GM18951 (cell line): ENCODE results near the gene PMPCB.

Source experiments
- POLR2A ChIP-seq: IDR thresholded peaks from 4 replicates; pipeline ENCODE4 v1.6.1; 2011; ENCODE audit warnings: mild to moderate bottlenecking; ENCODE audit not compliant: insufficient read length, insufficient read depth; ENCODE audit errors: extremely low read depth
- in situ Hi-C: fragments of 300-500 bp; cut with MboI; formaldehyde crosslinking; loops from one replicate; pipeline ENCODE4 v1.12.0; 2022; ENCODE audit warnings: low sequenced_read_pairs, mixed read lengths, inconsistent platforms; ENCODE audit not compliant: unreplicated experiment

The PMPCB gene

DNA sequence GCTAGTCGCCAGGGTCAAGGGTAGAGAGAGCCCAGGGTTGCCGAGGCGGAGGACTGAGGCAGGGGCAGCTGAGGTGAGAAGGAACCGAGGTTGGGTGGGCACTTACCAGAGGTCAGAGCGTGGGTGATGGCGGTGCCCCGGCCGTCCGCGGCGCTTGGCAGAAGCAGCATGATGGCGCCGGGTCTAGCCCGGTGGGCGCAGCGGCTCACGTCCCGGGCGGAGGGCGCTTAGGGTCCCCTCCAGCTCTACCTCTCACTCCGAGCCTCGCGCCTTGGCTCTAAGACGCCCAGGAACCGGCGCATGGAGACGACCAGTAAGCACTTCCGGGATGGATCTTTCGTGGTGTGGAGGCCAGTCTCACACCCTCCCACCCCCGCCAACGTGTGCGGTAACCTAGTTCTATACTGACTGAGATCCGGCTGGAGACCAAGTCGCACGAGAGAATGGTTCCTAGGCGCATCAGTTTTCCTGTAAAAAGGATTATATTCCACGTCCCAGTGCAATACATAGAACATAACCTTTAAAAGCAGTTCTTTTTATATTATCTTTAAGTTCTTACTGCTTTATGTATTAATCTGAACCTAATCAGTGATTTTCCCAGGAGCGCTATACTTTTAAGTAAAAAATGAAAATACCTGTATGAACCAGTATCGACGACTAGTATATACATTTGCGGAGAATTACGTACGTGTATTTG, 47.4 kb downstream of the PMPCB start, which contains the start of gene DNAJC2:
Gene DNAJC2 (minus strand): TSS at position 315 of the 697 bp plus-strand sequence. CDS start 145 bp downstream, at position 170.
- in situ Hi-C loops, result no loop called here
- TF ChIP-seq POLR2A, result peak; percentile 85

DNA sequence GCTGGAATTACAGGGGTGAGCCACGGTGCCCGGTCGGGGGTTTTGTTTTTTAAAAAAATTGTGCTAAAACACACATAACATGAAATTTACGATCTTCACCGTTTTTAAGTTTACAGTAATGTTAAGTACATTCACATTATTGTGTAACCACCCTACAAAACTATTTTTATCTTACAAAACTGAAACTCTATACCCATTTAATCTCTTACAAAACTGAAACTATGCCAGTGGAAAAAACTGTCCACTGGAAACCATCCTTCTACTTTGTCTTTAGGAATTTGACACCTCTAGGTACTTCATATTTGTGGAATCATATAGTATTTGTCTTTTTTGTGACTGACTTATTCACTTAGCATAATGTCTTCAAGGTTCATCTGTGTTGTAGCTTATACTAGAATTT, 49.2 kb downstream of the PMPCB start:
- no peak for TF ChIP-seq POLR2A
- in situ Hi-C loops, result no loop called here

DNA sequence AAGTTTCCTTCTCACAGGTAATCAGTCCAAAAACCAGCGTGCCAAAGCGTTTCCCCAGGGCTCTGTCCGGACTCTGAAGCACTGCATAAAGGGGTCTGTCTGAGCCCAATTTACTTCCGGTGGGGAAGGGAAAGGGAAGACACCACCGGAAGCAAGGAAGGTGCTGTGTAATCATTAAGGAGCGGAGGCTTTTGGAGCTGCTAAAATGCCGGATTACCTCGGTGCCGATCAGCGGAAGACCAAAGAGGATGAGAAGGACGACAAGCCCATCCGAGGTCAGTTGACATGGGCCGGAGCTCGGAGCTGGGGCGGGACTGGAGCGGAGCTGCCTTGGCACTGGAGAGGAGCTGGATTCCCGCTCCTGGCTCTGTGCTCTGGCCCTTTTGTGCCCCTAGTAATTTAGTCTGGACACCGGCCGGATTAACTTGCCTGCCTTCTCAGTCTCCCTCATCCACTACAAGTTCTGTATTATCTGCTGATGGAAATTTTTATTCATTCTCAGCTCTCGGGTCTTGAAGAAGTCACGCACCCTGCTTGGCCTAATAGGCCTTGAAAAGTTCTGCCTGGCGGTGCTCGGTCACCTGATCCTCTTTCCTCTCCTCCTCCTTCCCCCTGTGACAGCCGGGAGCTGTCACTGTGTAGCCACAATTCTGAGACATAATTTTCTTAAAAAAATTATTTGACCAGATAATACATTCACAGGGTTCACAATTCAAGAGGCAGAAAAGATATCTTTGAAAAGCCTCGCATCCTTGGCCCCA, 50.5 kb downstream of the PMPCB start, which contains the start of gene PSMC2:
Gene PSMC2 (plus strand): TSS at position 137 of the 761 bp plus-strand sequence. CDS start 69 bp downstream, at position 206.
- in situ Hi-C loops, result no loop called here
- peak; percentile 67 for TF ChIP-seq POLR2A

DNA sequence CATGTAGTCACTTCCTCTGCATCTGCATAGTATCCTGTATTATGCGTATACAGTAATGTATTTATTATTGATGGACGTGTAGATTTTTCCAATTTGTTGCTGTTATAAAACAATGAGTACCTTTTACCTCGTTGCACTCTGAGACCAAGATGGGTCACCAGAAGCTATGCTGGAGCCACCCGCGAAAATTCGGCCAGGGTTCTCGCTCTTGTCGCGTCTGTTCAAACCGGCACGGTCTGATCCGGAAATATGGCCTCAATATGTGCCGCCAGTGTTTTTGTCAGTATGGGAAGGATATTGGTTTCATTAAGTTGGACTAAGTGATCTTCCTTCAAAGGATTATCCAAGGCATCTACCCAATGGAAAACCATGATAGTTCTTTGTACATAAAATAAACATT, 51.2 kb downstream of the PMPCB start:
- in situ Hi-C loops, result no loop called here
- TF ChIP-seq POLR2A, result no peak

DNA sequence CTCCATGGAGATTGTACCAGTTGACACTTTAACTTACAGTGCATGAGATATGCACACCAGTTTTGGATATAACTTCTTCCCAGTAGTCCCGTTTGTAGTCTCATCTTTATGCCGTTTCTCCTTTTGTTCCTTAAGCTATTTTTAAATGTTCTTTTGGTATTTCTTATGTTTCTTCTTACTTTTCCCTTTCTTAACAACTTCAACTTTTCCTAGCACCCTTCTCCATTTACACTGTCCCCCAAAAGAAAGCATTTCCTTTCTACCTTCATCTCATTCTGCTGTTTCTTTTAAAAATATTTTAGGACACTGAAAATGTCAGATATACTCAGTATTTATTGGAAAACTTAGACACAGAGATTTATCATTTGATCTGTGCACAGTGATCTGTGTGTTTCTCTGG, 51.7 kb downstream of the PMPCB start:
- no peak for TF ChIP-seq POLR2A

DNA sequence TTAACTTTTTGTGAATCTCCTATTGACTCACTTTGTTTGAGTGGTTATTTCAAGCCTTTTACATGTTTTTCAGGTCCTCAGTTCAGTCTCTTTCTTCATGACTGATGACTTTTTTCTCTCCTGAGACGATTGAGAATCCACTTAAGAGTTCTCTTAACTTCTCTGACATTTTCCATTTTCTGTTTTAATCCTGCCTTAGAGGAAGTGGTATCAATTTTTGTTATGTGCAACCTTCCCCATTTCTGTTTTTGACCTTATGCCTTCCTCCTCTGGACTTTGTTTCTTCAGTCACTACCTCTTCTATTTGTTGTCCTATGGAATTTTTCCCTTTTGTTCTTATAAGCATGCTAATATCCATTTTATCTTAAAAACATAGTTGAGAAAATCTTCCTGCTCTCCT, 52.6 kb downstream of the PMPCB start:
- in situ Hi-C loops, result no loop called here
- no peak for TF ChIP-seq POLR2A

More for the DNA sequence above, 51.7 kb downstream of the PMPCB start:
- in situ Hi-C loops, result no loop called here
